HS-27A (cell line): ENCODE data around the gene PHF2.

Experiments
- DNase-seq: peaks from one replicate; pipeline ENCODE4 v3.0.0-alpha.2; 2012; ENCODE audit warnings: low read depth, missing footprints

PHF2 gene

GRCh38 chr9:93576258-93577077, at the start of gene PHF2:
Gene PHF2, plus strand, starts transcription at chr9:93576584. Its CDS starts 190 bp downstream, at chr9:93576774.
- no peak for DNase-seq

GRCh38 chr9:93531374-93531773, 45.0 kb upstream of the PHF2 start:
- DNase-seq = no peak

DNA sequence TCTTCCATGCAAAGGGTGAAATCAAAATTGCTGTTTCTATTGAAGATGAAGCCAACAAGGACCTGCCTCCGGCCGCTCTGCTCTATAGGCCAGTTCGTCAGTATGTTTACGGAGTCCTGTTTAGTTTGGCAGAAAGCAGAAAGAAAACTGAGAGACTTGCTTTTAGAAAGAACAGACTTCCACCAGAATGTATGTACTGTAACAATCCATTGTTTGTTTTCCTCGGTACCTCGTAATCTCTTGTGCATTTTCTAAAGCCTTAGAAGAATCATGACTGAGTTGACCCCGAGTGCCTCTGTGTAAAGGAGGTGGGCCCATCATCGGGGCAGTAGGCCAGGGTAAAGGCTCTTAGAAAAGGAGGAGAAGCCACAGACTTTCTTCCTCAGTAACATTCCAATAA, 44.2 kb upstream of the PHF2 start:
- no peak for DNase-seq

- no peak for DNase-seq
Measured at GRCh38 chr9:93533863-93534262, 42.5 kb upstream of the PHF2 start.

- no peak for DNase-seq
Measured at GRCh38 chr9:93536167-93536566, 40.2 kb upstream of the PHF2 start.

- DNase-seq = no peak
Measured at GRCh38 chr9:93536874-93537273, 39.5 kb upstream of the PHF2 start.

DNA sequence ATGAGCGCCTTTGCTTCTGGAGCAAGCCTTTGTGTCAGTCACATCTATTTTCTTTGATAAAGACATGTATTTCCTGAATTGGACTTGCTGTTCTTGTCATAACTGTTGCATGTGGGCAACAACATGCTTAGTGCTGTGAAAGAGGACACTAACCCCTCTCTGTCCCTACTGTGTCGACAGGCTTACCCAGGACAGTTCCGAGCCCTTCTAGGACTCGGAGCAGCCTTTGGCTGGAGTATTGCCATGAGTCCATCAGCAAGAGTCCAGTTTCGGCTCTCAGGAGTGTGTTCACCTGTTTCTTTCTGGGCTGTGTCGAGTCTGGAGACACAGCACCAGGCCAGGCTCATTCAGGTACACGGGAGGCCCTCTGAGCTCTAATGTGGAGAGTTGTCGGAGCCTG, 36.1 kb upstream of the PHF2 start:
- no peak for DNase-seq

GRCh38 chr9:93541005-93541404, 35.4 kb upstream of the PHF2 start:
- DNase-seq = no peak

GRCh38 chr9:93541581-93542349, 34.6 kb upstream of the PHF2 start:
- DNase-seq = no peak

- DNase-seq = no peak
Measured at GRCh38 chr9:93543117-93543516, 33.3 kb upstream of the PHF2 start.

DNA sequence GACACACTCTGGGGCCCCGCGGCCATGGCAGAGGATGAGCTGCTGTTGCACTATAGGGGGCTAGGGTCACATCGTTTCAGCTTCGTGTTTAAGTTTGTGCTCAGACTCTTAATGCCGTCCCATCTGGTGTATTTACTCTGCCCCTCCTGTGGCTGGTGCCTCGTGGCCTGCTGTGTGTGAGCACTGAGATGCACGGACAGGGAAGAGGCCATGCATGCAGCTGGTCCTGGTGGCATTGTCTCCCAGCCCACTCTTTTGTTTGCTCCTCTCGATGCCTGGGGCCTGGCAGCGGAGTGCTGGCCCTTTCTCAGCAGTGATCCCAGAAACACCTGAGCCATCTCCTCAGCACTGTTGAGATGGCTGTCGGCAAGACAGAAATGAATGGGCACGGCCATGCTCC, 30.0 kb upstream of the PHF2 start:
- DNase-seq = no peak

DNA sequence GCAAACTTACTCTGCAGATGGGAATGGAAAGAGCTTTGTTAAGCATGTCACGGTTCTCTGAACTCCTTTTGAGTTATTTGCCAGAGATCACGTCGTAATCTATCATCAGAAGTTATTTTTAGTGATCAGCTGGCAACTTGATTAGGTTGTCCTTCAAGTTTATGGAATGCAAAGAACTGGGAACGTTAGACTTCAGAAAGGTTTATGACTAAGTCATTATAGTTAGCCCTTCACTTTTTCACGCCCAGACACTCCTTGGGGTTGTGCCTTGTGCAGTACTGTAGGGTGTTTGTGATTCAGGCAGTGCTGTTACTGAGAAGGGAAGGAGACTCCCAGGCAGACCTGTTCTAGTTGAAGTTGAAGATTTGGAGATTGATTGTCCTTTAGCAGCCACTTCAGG, 26.8 kb upstream of the PHF2 start:
- DNase-seq = no peak

DNA sequence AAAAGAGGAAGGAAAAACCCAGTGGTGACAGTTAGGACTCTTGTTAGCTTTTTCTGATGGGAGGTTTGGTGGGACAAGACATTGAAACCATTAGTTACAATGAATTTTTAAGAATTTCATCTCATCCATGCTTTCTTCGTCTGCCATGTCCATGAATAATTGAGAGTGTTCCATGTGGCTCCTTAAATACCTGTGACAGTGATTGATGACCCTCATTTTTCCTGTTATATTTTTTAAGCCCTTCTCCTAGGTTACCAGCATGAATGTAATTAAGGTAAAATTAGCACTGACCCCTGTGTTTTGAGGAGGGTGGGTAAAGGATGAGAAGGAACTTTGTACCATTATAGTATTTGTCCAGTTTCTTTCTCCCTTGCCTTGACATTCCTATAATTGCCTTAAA, 23.5 kb upstream of the PHF2 start:
- no peak for DNase-seq

- DNase-seq = no peak
Measured at GRCh38 chr9:93555370-93555769, 21.0 kb upstream of the PHF2 start.

GRCh38 chr9:93557366-93558137, 18.8 kb upstream of the PHF2 start:
- no peak for DNase-seq

DNA sequence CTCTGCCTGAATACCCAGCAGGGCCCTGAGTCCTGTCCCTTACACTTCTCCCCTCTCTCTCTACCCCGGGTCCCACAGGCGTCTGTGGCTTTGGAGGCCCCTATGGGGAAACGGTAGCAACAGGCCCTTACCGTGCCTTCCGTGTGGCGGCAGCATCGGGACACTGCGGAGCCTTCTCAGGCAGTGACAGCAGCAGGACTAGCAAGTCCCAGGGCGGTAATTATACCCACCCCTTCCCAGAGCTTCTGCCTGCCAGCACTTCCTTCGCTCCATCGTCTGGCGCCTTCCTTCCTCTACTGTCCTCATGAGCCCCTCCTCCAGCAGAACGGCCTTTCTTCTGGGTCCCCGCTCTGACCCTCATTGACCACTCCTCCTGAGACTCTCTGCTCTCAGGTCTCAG, 17.9 kb upstream of the PHF2 start:
- DNase-seq = no peak

DNA sequence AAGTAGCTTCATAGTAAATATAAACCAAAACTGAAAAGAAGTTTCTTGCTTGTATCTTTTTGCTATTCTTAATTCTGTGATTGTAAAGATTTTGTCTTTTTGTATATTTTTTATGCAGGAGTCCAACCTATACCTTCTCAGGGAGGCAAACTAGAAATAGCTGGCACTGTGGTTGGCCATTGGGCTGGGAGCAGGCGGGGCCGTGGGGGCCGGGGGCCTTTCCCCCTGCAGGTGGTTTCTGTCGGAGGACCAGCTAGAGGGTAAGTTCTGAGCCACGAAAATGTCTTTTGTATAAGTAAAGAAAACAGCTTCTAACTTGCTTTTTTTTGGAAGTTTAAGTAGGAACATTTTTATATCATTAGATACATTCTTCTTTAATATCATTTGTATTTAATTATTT, 15.4 kb upstream of the PHF2 start:
- no peak for DNase-seq

- DNase-seq = no peak
Measured at GRCh38 chr9:93562157-93562556, 14.2 kb upstream of the PHF2 start.

DNA sequence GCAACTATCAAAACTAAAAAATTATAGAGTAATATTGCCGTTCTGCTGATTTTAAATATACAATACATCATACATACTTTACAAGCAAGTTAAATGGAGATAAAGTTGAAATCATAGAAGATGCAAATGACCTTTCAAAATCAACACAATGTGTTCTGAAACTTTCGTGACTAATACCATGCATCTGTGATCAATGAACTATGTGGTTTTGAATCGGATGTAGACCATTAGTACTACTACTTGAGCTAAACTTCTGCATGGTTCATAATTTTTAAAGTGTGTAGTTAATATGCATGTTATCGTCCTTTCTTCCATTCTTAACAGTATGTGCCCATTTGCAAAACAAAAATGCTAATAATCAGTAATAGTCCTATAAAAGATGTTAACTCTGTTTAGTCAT, 11.3 kb upstream of the PHF2 start:
- DNase-seq = no peak

GRCh38 chr9:93566408-93567270, 9.7 kb upstream of the PHF2 start:
- DNase-seq = peak; percentile 69

DNA sequence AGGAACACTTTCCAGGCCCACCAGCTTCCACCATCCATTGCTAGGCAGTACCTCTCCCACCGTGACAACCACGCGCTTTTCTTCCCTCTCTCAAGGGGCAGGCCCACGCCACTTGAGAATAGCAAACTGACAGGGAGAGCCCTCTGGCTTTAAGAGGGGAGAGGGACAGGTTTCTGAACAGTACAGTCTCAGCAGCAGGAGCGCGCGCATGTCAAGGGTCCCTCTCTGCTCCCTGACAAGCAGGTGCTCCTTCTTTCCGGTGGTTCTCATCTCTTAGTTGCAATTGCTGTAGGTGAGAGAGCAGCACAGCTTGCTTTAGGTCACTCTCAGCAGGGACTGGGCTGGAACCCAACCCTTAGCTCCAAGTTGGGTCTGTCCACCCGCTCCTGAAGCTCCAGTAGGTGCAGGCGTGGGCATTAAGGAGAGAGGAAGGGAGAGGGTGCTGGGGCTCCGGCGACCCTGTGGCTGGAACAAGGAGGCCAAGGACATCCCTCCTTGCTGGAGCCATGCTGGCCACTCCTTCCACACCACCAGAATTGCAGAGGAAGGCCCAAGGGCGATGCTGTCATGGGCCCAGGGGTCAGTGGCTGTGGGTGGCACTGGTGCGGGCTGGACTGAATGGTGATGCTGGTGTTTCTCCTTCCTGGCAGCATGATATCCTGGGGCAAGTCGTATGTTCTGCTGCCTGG, 9.0 kb upstream of the PHF2 start:
- no peak for DNase-seq
